ENCODE data around the gene JAG1. TPM values are rescaled to one million over a fixed set of nuclear protein-coding genes. Genes with fewer than 3 reads are reported as not detected.

Gene JAG1
- total RNA-seq, 1 experiment from 2014 or later, result 45.2 TPM

- Mint-ChIP-seq H3K4me3 (no peak overlapping the region), H3K4me1 (peaks cover 36% of the 10 kb centered on the region), H3K27me3 (ENCODE audit: low read depth) (no peaks in the 10 kb centered on the region), H3K36me3 (no peaks in the 10 kb centered on the region), H3K27ac (no peak overlapping the region; the same call in 1 of the 2 replicates), H3K9me3 (no peaks in the 10 kb centered on the region)
- DNase-seq (ENCODE audit: low spot score) (no peak), ATAC-seq (peak; percentile 50; the same call in 1 of the 2 replicates)
- ChIA-PET CTCF (no interaction called here), POLR2A (interaction anchor here (0.6 kb wide), 1 partner anchor 89 kb away, joined by 8 read pairs; no protein-coding TSS in a partner anchor)
- TF ChIP-seq, protein P1, sequence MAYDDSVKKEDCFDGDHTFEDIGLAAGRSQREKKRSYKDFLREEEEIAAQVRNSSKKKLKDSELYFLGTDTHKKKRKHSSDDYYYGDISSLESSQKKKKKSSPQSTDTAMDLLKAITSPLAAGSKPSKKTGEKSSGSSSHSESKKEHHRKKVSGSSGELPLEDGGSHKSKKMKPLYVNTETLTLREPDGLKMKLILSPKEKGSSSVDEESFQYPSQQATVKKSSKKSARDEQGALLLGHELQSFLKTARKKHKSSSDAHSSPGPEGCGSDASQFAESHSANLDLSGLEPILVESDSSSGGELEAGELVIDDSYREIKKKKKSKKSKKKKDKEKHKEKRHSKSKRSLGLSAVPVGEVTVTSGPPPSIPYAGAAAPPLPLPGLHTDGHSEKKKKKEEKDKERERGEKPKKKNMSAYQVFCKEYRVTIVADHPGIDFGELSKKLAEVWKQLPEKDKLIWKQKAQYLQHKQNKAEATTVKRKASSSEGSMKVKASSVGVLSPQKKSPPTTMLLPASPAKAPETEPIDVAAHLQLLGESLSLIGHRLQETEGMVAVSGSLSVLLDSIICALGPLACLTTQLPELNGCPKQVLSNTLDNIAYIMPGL (CRISPR knock-in tag; IDR thresholded peaks at IDR 0.05), result no peak
- TF ChIP-seq, protein P2, sequence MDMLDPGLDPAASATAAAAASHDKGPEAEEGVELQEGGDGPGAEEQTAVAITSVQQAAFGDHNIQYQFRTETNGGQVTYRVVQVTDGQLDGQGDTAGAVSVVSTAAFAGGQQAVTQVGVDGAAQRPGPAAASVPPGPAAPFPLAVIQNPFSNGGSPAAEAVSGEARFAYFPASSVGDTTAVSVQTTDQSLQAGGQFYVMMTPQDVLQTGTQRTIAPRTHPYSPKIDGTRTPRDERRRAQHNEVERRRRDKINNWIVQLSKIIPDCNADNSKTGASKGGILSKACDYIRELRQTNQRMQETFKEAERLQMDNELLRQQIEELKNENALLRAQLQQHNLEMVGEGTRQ (CRISPR knock-in tag; IDR thresholded peaks at IDR 0.05), result no peak
- TF ChIP-seq ZNF121 (CRISPR knock-in tag; IDR thresholded peaks at IDR 0.05) (no peak), SMAD4 (CRISPR knock-in tag; IDR thresholded peaks at IDR 0.05) (no peak), RELA (CRISPR knock-in tag; IDR thresholded peaks at IDR 0.05; ENCODE audit: borderline replicate concordance) (no peak), SP1 (CRISPR knock-in tag; conservative IDR thresholded peaks at IDR 0.05) (no peak), ZNF425 (CRISPR knock-in tag; conservative IDR thresholded peaks at IDR 0.05) (no peak), IRF2 (CRISPR knock-in tag; IDR thresholded peaks at IDR 0.05; ENCODE audit: borderline replicate concordance, low read depth) (no peak)
- TF ChIP-seq, protein P3, sequence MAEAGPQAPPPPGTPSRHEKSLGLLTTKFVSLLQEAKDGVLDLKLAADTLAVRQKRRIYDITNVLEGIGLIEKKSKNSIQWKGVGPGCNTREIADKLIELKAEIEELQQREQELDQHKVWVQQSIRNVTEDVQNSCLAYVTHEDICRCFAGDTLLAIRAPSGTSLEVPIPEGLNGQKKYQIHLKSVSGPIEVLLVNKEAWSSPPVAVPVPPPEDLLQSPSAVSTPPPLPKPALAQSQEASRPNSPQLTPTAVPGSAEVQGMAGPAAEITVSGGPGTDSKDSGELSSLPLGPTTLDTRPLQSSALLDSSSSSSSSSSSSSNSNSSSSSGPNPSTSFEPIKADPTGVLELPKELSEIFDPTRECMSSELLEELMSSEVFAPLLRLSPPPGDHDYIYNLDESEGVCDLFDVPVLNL (CRISPR knock-in tag; IDR thresholded peaks at IDR 0.05; ENCODE audit: borderline replicate concordance, low read depth), result no peak
These were observed 40.6 kb upstream of the JAG1 start for GRCh38 chr20:10714236-10714975.

- Mint-ChIP-seq H3K36me3 (no peaks in the 10 kb centered on the region), H3K4me3 (no peak overlapping the region), H3K9me3 (no peaks in the 10 kb centered on the region), H3K4me1 (peaks cover 31% of the 10 kb centered on the region), H3K27ac (no peak overlapping the region), H3K27me3 (ENCODE audit: low read depth) (no peaks in the 10 kb centered on the region)
- TF ChIP-seq, protein P4, sequence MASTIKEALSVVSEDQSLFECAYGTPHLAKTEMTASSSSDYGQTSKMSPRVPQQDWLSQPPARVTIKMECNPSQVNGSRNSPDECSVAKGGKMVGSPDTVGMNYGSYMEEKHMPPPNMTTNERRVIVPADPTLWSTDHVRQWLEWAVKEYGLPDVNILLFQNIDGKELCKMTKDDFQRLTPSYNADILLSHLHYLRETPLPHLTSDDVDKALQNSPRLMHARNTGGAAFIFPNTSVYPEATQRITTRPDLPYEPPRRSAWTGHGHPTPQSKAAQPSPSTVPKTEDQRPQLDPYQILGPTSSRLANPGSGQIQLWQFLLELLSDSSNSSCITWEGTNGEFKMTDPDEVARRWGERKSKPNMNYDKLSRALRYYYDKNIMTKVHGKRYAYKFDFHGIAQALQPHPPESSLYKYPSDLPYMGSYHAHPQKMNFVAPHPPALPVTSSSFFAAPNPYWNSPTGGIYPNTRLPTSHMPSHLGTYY (CRISPR knock-in tag; IDR thresholded peaks at IDR 0.05), result no peak
- no peak for TF ChIP-seq GABPB1 (CRISPR knock-in tag; IDR thresholded peaks at IDR 0.05)
- TF ChIP-seq ATF3 (CRISPR knock-in tag; conservative IDR thresholded peaks at IDR 0.05), result no peak
- TF ChIP-seq NFE2L1 (CRISPR knock-in tag; IDR thresholded peaks at IDR 0.05), result no peak
- no peak for TF ChIP-seq ZNF423 (CRISPR knock-in tag; IDR thresholded peaks at IDR 0.05)
- TF ChIP-seq ZNF138 (CRISPR knock-in tag; conservative IDR thresholded peaks at IDR 0.05), result no peak
- TF ChIP-seq FOXK1 (CRISPR knock-in tag; IDR thresholded peaks at IDR 0.05), result no peak
- TF ChIP-seq ZNF396 (CRISPR knock-in tag; IDR thresholded peaks at IDR 0.05; ENCODE audit: borderline replicate concordance), result no peak
- TF ChIP-seq SP1 (CRISPR knock-in tag; conservative IDR thresholded peaks at IDR 0.05), result no peak
- TF ChIP-seq ZNF317 (CRISPR knock-in tag; IDR thresholded peaks at IDR 0.05; ENCODE audit: borderline replicate concordance, low read depth), result no peak
- TF ChIP-seq, protein P5, sequence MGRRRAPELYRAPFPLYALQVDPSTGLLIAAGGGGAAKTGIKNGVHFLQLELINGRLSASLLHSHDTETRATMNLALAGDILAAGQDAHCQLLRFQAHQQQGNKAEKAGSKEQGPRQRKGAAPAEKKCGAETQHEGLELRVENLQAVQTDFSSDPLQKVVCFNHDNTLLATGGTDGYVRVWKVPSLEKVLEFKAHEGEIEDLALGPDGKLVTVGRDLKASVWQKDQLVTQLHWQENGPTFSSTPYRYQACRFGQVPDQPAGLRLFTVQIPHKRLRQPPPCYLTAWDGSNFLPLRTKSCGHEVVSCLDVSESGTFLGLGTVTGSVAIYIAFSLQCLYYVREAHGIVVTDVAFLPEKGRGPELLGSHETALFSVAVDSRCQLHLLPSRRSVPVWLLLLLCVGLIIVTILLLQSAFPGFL (CRISPR knock-in tag; IDR thresholded peaks at IDR 0.05; ENCODE audit: borderline replicate concordance), result no peak
- TF ChIP-seq E2F1 (CRISPR knock-in tag; IDR thresholded peaks at IDR 0.05), result no peak
- TF ChIP-seq KAT7 (CRISPR knock-in tag; IDR thresholded peaks at IDR 0.05; ENCODE audit: borderline replicate concordance), result no peak
- no peak for TF ChIP-seq MXD4 (CRISPR knock-in tag; IDR thresholded peaks at IDR 0.05; ENCODE audit: borderline replicate concordance)
- no peak for ATAC-seq
- ChIA-PET CTCF (no interaction called here), POLR2A (no interaction called here)
- DNase-seq (ENCODE audit: low spot score), result no peak
These were observed 39.4 kb upstream of the JAG1 start for GRCh38 chr20:10713161-10713560.
